ENCODE measurements around the gene PCMTD2. TPM values are rescaled to one million over a fixed set of nuclear protein-coding genes. Genes with fewer than 3 reads are reported as not detected.
A peak's percentile ranks its signal among the peaks of the same experiment; 100 is the strongest.
"Not testable (repeated sequence)": the region's sequence is repeated elsewhere in the genome, so short reads cannot be mapped to it uniquely, and the experiment has no call there.

The PCMTD2 gene
- total RNA-seq, 1 donor from 2014 or later, result 111 TPM

GRCh38 chr20:64278317-64278681 is 22.8 kb downstream of the PCMTD2 start:
- no peaks in the 10 kb centered on the region for H3K9me3 Mint-ChIP-seq
- H3K4me1 Mint-ChIP-seq, result no peaks in the 10 kb centered on the region
- DNase-seq (ENCODE audit: low spot score in 2 of 2, unreplicated experiment in 2 of 2), result no peak
- TF ChIP-seq, protein P1, sequence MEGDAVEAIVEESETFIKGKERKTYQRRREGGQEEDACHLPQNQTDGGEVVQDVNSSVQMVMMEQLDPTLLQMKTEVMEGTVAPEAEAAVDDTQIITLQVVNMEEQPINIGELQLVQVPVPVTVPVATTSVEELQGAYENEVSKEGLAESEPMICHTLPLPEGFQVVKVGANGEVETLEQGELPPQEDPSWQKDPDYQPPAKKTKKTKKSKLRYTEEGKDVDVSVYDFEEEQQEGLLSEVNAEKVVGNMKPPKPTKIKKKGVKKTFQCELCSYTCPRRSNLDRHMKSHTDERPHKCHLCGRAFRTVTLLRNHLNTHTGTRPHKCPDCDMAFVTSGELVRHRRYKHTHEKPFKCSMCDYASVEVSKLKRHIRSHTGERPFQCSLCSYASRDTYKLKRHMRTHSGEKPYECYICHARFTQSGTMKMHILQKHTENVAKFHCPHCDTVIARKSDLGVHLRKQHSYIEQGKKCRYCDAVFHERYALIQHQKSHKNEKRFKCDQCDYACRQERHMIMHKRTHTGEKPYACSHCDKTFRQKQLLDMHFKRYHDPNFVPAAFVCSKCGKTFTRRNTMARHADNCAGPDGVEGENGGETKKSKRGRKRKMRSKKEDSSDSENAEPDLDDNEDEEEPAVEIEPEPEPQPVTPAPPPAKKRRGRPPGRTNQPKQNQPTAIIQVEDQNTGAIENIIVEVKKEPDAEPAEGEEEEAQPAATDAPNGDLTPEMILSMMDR (IDR thresholded peaks at IDR 0.05; ENCODE audit: unreplicated experiment), result no peak
- no peak overlapping the region for H3K27ac Mint-ChIP-seq
- H3K4me3 Mint-ChIP-seq, result no peak overlapping the region
- H3K27me3 Mint-ChIP-seq (ENCODE audit: low read depth), result peaks cover 3% of the 10 kb centered on the region
- H3K36me3 Mint-ChIP-seq, result peaks cover 11% of the 10 kb centered on the region

DNA sequence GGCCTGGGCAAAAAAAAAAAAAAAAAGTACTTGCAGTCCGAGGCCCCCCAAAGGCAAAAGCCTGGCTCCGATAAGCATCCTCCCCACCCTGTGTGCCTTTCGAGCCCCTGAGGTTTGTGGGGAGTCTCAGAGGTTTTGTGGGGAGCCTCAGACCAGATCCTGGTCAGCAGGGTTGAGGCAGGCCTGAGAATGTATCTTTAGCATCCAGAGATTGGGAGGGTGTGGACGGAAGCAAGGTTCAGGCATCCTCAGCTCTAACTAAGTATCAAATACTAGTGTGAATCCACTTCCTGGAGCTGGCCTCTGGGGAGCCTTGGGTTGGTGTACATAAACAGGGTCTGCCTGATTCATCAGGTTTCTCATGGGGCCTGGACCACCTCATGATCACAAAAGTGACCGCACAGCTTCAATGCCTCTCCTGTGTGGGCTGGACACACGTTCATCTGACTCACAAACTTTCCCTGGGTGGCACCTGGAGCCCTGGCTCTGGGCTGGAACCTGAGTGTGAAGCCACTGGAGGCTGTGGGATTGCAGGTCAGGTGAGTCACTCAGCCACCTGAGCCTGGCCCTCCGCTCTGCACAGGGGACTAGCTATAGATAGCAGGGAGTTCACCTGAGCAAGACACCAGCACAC is 24.4 kb downstream of the PCMTD2 start:
- Mint-ChIP-seq H3K27me3 (ENCODE audit: low read depth) (peaks cover 3% of the 10 kb centered on the region), H3K4me1 (no peaks in the 10 kb centered on the region), H3K27ac (no peak overlapping the region), H3K4me3 (no peak overlapping the region), H3K9me3 (no peaks in the 10 kb centered on the region), H3K36me3 (peaks cover 3% of the 10 kb centered on the region)
- TF ChIP-seq, protein P1 (IDR thresholded peaks at IDR 0.05; ENCODE audit: unreplicated experiment), result no peak
- no peak for DNase-seq (ENCODE audit: low spot score in 2 of 2, unreplicated experiment in 2 of 2)

DNA sequence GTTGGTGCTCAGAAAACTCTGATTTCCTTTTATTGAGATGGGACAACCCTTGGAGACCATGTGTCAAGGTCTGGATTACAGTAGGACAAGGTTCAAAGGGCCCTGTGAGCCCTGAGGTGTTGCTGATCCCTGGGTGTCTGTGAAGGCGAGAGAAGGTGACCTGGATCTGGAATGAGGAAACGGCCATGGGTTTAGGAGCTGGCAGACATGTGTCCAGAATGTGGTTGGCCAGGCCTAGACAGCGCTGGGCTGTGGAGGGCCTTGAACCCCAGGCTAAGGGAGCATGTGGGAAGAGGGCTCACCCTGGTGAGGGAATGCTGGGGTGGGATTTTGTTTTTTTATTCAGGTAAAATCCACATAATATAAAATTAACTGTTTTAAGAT is 24.9 kb downstream of the PCMTD2 start:
- peaks cover 3% of the 10 kb centered on the region for H3K27me3 Mint-ChIP-seq (ENCODE audit: low read depth)
- no peak overlapping the region for H3K27ac Mint-ChIP-seq
- TF ChIP-seq, protein P1 (IDR thresholded peaks at IDR 0.05; ENCODE audit: unreplicated experiment), result no peak
- no peak for DNase-seq (ENCODE audit: low spot score in 2 of 2, unreplicated experiment in 2 of 2)
- H3K4me1 Mint-ChIP-seq, result no peaks in the 10 kb centered on the region
- peaks cover 3% of the 10 kb centered on the region for H3K36me3 Mint-ChIP-seq
- no peaks in the 10 kb centered on the region for H3K9me3 Mint-ChIP-seq
- no peak overlapping the region for H3K4me3 Mint-ChIP-seq

DNA sequence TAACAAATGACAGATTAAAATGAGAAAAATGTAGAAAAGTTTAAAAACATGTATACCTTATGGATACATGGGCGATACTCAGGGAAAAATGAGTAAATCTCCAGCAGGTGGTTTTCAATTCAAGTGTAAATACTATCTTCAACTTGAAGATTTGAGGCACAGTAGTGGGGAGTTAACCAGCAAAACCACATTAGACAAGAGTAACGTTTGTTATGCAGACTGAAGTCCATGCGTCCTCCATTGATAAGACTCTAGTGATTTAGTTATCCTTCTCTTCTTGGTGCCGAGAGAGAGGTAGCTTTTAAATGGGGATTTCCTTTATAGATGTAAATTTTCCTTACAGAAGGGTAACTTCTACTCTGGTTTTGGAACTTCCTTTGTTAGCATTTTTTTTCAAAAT is 28.1 kb downstream of the PCMTD2 start:
- no peaks in the 10 kb centered on the region for H3K4me1 Mint-ChIP-seq

DNA sequence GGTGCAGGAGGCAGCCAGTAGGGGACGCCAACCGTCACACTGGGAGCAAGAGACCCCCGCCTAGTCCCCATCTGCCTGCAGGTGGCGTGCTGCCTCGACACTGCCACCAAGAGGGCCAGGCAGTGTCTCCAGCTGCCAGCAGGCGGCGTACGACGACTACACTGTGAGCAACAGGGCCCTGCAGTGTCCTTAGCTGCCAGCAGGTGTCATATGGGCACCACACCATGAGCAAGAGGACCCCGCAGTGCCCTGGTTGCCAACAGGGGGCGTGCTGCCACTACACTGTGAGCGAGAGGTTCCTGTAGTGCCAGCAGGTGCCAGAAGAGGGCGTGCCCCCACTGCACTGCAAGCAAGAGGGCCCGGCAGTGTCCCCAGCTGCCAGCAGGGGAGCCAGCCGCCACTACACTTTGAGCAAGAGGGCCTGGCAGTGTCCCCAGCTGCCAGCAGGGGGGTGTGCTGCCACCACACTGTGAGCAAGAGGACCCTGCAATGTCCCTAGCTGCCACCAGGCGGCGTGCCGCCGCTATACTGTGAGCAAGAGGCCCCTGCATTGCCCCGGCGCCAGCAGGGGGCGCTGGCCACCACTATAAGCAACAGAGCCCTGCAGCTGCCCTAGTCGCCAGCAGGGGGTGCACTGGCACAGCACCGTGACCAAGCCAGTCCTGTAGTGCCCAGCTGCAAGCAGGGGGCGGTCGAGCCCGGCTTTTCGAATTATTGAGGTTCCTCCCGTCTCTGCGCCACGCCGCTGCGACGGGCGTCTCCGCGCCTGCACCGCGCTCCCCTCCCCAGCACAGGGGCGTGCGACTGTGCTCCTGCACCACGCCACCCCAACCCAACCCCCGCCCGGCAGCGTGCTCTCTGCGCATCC is 30.3 kb downstream of the PCMTD2 start:
- peak in 1 of 2 experiments; percentile 74 for DNase-seq (ENCODE audit: low spot score in 2 of 2, unreplicated experiment in 2 of 2)
- H3K4me1 Mint-ChIP-seq; H3K36me3 Mint-ChIP-seq; H3K27ac Mint-ChIP-seq; H3K27me3 Mint-ChIP-seq (ENCODE audit: low read depth); H3K4me3 Mint-ChIP-seq; H3K9me3 Mint-ChIP-seq: not testable (repeated sequence)
- TF ChIP-seq, protein P1 (IDR thresholded peaks at IDR 0.05; ENCODE audit: unreplicated experiment), result peak; percentile 87

More for the DNA sequence above, 28.1 kb downstream of the PCMTD2 start:
- DNase-seq (ENCODE audit: low spot score in 2 of 2, unreplicated experiment in 2 of 2), result no peak
- H3K27me3 Mint-ChIP-seq (ENCODE audit: low read depth), result peaks cover 3% of the 10 kb centered on the region
- TF ChIP-seq, protein P1 (IDR thresholded peaks at IDR 0.05; ENCODE audit: unreplicated experiment), result no peak
- no peak overlapping the region for H3K4me3 Mint-ChIP-seq
- H3K9me3 Mint-ChIP-seq, result no peaks in the 10 kb centered on the region
- H3K27ac Mint-ChIP-seq, result no peak overlapping the region
- H3K36me3 Mint-ChIP-seq, result no peaks in the 10 kb centered on the region

- not testable (repeated sequence) for H3K9me3 Mint-ChIP-seq; H3K4me1 Mint-ChIP-seq; H3K27ac Mint-ChIP-seq; H3K4me3 Mint-ChIP-seq; H3K36me3 Mint-ChIP-seq; DNase-seq (ENCODE audit: low spot score in 2 of 2, unreplicated experiment in 2 of 2); H3K27me3 Mint-ChIP-seq (ENCODE audit: low read depth)
Measured at GRCh38 chr20:64286447-64287263, 31.1 kb downstream of the PCMTD2 start.

GRCh38 chr20:64287264-64287590 is 31.7 kb downstream of the PCMTD2 start:
- H3K4me1 Mint-ChIP-seq; H3K27ac Mint-ChIP-seq; H3K36me3 Mint-ChIP-seq; H3K27me3 Mint-ChIP-seq (ENCODE audit: low read depth); H3K4me3 Mint-ChIP-seq; H3K9me3 Mint-ChIP-seq; DNase-seq (ENCODE audit: low spot score in 2 of 2, unreplicated experiment in 2 of 2): not testable (repeated sequence)

DNA sequence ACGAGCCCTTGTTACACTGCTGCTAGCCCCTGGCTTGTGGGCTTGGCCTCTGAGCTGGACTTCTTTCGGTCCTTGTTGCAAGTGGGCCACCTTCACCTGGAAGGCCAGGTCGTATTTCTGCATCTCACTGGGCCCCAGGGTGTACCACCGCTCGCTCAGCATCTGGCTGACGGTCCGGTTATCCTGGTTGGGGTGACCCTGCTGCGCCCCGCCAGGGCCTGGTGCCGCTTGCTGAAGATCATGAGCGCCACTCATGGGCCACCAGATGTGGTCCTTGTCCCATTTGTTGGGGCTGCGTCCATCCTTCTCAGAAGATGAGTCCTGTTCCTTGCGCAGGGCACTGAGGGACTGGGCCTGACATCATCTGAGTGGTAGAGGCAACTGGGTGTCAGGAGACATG is 36.6 kb downstream of the PCMTD2 start:
- not testable (repeated sequence) for H3K4me3 Mint-ChIP-seq; H3K4me1 Mint-ChIP-seq; H3K27me3 Mint-ChIP-seq (ENCODE audit: low read depth); H3K27ac Mint-ChIP-seq; H3K36me3 Mint-ChIP-seq; H3K9me3 Mint-ChIP-seq; DNase-seq (ENCODE audit: low spot score in 2 of 2, unreplicated experiment in 2 of 2)
